Activated CD4-positive, alpha-beta T cell treated with anti-CD3 and anti-CD28 coated beads, Interleukin-2, amount 50 U/mL, for 1 hour (primary cell): ENCODE results near the gene DNASE1L1.
"Not testable (repeated sequence)": the region's sequence is repeated elsewhere in the genome, so short reads cannot be mapped to it uniquely, and the experiment has no call there.

Source experiments
- DNase-seq: peaks from one replicate; pipeline ENCODE4 v3.0.0-alpha.2; 2020

The DNASE1L1 gene

DNA sequence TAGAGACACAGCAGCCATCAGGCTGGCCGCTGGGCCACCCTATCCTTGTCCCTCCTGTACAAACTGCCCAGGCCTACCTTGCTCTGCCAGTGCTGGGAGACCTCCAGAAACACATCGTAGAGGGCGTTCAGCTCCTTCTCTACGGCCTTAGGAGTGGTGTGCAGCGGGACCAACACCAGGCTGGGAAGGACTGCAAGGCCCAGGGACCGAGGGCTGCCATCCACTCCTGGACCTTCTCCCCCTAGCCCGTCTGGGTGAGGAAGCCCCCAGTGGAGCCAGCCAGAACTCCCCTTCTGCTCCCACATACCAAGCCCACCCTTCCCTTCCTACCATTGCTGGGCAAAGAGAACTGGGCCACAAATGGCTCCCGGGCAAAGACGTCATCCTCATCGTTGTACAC, 5.9 kb downstream of the DNASE1L1 start:
- DNase-seq = no peak

DNA sequence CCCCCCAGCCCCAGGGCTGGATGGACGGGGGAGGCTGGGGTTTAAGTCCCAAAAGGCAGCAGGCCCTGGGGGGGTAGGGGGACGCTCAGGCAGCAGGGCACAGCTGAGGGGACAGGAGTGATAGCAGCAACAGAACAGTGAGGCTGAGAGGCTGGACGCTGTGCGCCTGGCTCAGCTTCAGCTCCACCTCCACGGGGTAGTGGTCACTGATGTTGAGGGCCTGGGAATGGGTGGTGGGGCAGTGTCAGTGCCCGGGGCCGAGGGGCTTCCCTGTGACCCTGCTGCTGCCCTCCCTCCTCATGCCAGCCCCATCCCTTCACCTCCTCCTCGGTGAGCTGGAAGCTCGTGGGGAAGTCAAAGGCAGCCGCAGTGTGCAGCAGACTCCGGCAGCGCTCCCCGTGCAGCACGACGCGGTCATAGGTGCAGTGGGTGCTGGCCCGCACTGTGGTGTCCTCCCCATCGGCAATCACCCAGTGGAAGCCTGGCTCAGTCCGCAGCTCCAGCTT, 6.4 kb downstream of the DNASE1L1 start:
- DNase-seq = no peak

DNA sequence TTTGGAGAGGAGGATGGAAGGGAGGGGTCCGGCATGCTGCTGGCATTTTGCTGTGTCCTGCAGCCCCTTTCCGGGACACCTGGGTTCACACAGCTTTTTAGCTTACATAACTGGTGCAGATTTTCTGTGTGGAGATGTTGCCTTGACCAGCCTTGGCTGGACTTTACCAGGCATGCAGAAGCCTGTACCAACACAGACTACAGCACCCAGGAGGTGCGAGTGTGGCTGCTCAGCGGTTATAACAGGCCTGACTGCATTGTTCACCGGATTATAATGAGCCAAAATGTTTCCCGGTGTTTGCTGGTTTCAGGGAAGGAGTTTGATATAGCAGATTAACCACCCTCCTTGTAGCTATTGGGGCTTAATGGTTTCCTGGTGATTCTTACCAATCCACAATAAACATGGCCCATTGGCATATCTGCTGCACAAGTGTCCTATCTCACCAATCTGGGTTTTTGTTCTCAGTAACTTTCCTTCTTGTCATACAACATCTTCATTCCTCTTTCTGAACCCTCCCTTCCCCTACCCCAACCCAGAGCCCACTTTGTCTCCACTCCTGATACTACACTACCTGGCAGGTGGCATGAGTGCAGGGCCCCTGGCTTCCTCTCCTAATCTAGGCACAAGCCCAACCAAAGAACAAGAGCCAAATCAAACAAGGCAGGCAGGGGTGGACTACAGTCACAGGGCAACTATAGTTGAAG, 7.0 kb downstream of the DNASE1L1 start:
- no peak for DNase-seq

DNA sequence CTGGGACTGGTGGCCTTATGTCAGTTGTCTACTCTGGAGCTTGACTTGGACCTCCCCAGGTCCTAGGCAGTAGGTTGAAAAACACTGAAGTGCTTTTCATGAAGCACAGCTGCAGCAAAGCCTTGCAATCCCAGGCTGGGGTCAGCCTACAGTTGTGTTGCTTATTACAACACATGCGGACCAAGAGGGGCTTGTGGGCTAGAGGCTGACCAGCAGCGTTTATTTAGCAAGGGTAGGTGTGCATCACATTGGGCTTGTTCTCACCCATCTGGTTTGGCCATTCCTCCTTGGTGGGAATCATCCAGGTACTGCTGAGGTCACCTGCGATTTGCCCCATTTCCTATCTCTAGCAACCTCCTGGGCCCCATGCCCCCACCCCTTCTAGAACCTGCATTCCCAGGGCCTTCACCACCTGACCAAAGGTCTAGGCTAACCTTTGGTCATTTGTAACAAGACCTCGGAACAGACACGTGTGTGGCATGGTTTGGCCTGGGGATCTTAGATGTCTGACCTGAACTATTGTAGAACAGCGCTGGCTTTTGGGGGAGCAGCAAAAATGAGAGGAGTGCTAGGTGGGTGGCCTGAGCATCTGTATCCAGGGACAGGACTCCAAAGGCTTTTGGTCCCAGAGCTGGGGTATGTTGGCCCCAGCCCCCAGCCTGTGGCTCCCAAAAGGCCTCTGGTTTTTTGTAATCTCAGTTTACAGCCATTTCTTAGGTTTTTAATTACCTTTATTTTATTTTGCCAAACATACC, 7.8 kb downstream of the DNASE1L1 start:
- no peak for DNase-seq

DNA sequence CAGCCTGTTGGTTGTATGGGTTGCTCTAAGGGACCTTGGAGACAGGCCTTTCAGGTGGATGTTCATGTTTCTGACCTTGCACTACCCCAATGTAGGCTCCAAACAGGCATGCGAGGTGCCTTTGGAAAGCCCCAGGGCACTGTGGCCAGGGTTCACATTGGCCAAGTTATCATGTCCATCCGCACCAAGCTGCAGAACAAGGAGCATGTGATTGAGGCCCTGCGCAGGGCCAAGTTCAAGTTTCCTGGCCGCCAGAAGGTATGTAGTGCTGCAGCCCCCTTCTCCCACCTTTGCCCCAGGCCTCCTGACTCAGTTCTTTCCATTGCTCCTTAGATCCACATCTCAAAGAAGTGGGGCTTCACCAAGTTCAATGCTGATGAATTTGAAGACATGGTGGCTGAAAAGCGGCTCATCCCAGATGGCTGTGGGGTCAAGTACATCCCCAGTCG, 8.7 kb downstream of the DNASE1L1 start:
- not testable (repeated sequence) for DNase-seq

DNA sequence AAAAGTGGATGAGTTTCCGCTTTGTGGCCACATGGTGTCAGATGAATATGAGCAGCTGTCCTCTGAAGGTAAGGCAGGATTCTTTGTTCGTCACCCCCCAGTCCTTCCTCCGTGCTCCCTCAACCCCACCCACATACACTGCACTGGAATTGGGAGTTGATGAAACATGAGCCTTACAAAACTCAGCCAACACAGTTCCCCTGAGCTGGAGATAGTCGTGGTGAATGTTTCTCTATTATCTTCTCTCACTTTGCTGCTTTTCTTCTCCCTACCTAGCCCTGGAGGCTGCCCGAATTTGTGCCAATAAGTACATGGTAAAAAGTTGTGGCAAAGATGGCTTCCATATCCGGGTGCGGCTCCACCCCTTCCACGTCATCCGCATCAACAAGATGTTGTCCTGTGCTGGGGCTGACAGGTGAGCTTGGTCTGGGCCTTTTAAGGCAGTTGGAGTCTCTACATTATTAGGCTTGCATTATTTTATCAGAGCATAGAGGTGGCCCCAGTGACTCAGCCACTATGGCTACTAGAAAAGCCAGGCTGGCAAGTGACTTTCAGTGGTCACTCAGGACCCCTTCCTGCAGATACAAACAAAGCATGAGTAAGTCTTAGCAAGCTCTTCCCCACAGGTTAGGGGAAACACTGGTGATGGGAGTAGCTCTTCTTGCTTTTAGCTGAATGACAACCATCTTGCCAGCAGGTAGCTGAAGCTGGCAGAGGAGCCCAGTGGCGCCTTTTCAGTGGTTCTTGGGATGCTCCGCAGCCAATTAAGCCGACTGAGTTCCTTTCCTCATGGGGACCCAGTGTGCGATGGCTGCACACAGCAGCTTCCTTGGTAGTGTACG, 9.3 kb downstream of the DNASE1L1 start:
- DNase-seq = peak; percentile 34

DNA sequence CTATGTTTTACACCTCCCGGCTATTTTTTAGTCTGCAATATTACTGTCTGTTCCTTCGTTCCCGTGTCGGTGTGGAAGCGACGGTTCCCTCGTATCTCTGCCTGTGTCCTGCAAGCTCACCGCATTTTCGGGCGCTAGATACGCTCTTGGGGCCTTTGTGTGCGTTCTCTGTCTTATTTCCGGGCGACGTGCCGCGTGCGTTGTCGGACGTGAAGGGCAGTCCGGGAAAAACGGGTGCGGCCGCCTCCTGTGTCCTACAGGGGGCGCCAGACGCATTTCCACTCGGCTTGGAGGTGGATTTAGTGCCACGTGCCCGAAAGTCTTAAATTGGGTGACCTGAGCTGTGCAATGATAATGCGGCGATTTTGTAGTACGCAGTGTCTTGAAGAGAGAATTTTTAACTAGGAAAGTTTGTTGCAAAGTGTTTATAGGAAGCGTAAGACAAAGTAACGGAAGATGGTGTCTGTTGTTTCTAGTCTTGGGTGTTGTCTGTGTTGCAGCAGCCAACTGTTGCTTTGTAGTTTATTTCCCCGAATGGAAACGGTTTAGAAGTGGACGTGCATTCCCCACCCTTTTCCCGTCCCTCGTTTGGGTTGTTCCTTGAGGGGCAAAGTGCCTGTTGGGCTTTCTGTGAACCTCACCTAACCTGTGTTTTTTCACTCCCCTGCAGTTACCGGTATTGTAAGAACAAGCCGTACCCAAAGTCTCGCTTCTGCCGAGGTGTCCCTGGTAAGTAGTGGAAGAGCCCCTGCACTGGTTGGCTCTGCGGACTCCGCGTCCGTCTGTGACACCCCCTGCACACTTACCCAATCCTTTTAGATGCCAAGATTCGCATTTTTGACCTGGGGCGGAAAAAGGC, 10.2 kb downstream of the DNASE1L1 start:
- DNase-seq = peak; percentile 80

DNA sequence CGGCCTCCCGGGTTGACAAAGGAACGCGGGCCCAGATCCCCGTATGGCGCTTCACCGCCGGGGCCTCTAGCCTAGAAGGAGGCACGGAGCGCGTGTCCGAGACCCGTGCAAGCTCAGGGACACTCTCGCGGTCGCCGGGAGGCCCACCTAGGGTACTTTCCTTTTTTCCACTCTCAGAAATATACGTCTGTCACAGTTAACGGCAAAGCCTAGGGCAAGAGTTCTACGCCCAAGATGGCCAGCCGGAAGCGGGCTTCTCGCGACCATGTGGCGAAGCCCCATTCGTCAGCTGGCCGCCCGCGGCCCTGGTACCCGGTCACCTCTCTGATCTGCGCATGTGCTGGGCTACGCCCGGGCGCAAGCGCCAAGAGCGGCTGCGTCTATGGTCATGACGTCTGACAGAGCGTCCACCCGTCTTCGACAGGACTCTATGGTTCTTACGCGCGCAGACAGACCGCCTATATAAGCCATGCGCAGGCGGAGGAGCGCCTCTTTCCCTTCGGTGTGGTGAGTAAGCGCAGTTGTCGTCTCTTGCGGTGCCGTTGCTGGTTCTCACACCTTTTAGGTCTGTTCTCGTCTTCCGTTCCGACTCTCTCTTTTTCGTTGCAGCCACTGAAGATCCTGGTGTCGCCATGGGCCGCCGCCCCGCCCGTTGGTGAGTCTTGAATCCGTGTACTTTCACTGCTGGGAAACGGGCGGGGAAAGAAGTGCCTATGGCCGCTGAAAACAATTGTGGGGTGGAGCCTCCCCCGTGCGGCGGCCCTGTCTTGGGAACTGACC, 11.0 kb downstream of the DNASE1L1 start, which contains the start of gene RPL10:
TSS of gene RPL10 (plus strand) at position 490 of the 780 bp plus-strand sequence. CDS start at position 633, 143 bp downstream.
- peak; percentile 82 for DNase-seq

DNA sequence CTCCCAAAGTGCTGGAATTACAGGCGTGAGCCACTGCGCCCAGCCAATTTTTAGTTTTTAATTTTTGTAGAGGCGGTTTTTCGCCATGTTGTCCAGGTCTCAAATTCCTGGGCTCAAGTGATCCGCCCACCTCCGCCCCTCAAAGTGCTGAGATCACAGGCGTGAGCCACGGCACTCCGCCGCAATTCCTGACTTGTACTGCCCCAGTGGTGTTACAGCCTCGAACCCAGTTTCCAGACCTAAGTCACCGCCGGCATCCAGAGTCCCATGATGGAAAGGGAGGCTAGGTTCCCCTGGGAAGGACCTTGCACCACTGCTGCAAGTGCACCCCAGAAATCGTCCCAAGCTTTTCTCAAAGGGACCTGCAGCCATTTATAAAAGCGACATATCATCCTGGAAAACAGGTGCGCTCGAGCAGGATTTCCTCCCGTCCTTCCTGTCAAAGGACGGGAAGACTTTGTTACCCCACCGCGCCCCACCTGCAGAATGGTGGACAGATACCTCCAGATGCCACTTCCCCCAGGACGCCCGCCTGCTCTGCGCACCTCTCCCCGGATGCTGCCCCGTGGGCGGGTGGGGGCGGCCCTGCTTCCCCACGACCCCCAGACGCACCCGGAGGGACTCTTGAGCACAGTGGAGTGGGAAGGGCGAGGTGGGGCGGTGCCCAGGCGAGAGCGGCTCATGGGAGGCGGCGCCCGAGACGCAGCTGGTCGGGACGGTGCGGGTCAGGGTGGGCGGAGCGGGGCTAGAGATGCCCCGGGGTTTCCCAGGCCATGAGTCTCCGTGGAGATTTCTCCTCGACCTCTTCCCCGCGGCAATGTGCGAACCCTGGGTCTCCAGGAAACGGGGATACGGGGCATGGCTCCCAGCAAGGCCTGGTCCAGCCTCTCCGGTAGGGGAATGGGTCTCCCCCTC, 11.8 kb downstream of the DNASE1L1 start:
- DNase-seq = peak; percentile 33

DNA sequence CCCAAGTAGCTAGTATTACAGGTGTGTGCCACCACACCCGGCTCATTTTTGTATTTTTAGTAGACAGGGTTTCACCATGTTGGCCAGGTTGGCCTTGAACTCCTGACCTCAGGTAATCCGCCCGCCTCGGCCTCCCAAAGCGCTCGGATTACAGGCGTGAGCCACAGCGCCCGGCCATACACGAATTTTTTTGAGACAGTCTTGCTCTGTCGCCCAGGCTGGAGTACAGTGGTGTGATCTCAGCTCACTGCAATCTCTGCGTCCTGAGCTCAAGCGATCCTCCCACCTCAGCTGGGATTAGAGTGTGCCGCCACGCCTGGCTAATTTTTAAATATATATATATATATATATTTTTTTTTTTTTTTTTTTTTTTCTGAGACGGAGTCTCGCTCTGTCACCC, 12.7 kb downstream of the DNASE1L1 start:
- DNase-seq = not testable (repeated sequence)

DNA sequence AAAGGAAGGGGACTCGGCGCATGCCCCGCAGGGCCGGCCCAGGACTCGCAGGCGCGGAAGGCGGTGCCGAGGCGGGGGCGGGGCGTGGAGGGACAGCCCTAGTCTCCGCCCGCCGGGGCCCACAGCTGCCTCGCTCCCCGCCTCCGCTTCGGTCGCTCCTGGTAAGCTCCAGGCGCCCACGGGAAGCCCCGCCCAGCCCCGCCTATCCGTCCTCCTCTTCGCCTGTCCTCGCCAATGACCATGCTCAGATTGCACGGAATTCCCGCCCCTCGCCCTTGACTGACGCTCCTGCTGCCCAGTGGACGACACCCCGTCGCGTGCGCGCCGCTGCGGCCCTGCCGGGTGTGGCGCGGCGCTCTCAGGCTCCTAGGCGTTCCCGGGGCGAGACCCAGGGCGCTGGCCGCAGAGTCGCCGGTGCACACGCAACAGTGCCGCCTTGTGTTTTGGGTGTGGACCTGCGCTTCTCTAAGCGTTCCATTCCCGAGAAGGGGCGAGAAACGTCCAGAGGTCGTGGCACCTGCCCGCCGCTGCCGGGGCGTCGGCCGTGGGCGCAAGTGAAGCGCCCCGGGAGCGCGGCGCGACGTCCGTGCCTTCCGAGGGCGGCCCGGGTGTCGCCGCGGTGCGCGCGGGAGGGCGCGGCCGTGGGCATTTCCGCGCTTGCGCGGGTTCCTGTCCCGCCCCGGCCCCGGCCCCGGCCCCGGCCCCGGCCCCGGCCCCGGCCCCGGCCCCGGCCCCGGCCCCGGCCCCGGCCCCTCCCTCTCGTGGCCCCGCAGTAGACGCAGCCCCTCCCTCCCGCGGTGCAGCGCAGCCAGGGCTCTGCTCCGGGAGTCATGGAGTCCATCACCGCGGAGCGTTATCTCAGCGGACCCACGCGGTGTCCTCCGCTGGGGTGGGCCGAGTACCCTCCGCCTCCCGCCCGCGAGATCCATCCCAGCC, 19.0 kb downstream of the DNASE1L1 start:
- DNase-seq = not testable (repeated sequence)

DNA sequence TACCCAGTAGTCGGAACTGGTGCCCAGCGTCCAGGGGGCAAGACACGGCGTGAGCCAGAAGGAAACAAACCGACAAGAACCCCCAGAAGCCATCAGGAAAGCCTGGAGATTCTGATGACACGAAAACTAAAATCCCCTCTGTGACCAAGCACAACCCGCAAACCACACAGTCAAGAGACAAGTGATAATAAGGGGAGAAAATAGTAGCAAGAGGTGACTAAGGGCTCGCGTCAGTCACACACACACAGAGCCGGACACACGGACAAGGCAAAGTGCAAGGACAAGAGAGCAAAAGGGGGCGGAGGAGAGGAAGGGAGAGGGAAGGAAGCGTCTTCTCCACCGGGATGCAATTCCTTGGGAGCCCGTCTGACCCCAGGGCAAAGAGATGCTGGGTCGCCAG, 20.4 kb downstream of the DNASE1L1 start:
- DNase-seq = not testable (repeated sequence)

DNA sequence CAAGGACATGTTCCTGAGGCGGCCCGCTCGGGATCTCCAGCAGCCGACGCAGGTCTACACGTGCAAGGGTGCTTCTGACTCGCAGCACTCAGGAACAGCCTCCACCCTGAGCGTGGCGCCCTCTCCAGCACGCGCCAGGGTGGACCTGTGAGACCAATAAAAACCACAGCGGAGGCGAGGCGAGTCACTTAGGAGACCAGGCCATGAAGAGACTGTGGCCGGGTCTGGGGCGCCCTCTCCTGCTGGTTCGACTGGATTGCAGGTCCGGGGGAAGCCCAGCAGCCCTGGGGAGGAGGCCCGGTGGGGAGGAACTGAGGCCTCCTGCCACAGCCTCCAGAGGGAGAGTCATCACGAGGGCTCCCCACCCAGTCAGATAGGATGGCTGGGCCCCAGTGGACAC, 21.0 kb downstream of the DNASE1L1 start:
- DNase-seq = not testable (repeated sequence)

DNA sequence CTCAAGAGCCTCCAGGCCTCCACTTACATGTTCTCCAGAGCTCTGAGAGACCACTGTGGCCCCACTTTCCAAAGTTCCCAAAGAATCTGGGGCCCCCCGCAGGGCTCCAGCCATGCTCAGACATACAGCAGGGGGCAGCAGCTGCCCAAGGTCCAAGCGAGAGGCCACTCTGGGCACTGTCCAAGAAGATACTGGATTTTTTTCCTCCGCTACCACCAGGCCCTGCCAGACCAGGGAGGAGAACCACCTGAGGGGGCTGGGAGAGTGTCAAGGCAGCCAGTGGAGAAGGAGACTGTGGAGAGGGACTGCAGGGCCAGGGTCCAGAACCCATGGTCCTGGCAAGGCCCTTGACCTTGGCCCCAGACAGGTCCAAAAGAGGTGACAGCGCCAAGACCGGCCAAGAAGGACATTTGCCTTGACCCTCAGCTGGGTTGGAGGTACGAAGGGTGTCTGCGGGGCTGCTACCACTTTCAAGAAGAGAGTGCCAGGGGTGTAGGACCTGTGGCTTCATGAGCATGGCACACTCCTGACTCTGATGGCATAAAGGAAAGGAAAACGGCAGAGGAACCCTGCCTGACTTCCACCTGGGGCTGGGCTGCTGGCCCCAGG, 24.7 kb downstream of the DNASE1L1 start:
- no peak for DNase-seq

DNA sequence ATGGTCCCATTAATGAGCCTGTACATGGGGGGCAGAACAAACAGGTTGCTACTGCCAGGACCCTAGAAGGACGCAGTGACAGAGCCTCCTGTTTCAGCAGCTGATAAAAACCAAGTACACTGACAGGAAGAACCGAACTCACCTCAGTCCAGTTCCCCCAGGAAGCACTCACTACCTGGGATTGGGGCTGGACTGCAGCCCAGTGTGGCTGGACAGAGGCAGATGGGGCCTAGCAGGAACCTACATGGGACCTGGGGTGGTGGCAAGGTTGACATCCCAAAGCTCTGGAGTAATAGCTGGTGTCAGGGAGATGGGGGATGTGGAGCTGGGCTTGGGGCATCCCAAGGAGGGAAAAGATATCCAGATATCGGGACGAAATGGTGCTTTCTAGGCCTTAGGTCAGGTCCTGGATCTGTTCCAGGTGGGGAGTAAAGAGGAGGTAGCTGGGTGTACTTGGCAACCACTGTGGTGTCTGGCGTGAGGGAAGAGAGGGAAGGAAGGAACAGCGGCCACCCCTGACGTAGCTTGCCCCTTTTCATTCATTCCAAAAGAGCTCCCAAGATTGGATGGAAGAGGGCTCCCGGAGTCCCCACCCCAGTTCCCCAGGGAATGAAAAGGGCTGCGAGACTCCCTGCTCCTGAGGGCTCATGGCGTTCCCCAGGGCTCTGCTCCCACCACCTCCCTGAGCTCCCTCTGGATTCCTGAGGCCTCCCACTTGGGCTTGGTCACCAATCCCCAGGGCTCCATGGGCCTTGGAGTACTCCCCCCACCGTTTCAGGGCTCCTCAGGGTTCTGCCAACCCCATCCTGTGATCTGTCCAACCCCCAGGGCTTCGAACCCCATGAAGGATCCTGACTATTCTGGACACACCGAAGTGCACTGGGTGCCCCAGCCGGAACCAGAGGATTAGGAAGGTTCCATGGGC, 25.4 kb downstream of the DNASE1L1 start:
- DNase-seq = no peak

DNA sequence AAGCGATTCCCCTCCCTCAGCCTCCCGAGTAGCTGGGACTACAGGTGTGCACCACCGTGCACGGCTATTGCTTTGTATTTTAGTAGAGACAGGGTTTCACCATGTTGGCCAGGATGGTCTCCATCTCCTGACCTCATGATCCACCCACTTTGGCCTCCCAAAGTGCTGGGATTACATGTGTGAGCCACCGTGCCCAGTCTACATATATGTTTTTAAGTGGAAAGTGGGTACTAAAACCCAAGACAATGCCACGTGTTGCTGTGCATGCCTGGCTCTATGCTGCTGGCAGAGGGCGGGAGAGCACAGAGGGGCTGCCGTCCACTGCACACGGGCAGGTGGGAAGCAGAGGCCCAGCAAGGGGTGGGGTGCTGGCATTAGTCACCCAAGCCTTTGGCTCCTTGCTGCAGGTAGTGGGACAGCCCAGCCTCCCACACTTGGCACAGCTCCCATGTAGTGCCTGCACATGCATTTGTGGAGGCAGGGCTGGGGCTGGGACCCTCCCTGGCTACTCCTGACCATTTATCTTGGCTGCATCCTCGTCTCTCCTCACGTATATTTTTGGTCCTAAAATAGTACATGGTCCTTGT, 26.5 kb downstream of the DNASE1L1 start:
- no peak for DNase-seq

DNA sequence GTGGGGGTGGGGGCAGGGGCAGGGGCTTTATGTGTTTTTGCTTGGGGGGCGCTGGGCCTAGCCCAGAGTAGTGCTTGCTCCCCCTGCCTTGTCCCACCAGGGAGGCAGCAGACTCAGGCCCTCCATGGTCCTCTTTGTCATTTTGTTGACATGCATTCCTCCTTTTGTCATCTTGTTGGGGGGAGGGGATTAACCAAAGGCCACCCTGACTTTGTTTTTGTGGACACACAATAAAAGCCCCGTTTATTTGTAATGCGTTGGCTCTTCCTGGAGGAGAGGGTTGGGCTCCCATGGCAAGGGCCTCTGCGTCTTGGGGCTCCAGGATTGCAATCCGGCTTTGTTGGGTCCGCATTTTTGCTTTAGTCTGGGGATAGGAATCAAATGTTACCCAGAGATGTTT, 27.8 kb downstream of the DNASE1L1 start:
- DNase-seq = no peak
